Esophagus (tissue), 2 donors: ENCODE results near the gene G3BP2. TPM values are rescaled to one million over a fixed set of nuclear protein-coding genes. Genes with fewer than 3 reads are reported as not detected.
"Not testable (repeated sequence)": the region's sequence is repeated elsewhere in the genome, so short reads cannot be mapped to it uniquely, and the experiment has no call there.

ENCODE experiments used
- H3K27ac ChIP-seq, 2 donors: one replicate each; pipeline ENCODE4 v1.5.1; 2013; ENCODE audit warnings: low read depth in 2 of 2, mild to moderate bottlenecking in 2 of 2, inconsistent platforms in 1 of 2, low read length in 1 of 2, moderate library complexity in 1 of 2
- H3K27me3 ChIP-seq, 2 donors: one replicate each; pipeline ENCODE4 v1.6.1; 2013; ENCODE audit warnings: low read length in 2 of 2, control low read depth in 1 of 2, mild to moderate bottlenecking in 1 of 2; ENCODE audit not compliant: insufficient read depth in 2 of 2, control insufficient read depth in 1 of 2
- H3K36me3 ChIP-seq, 2 donors: one replicate each; pipeline ENCODE4 v1.6.1; 2013; ENCODE audit warnings: low read length in 1 of 2; ENCODE audit not compliant: control insufficient read depth in 2 of 2, insufficient read depth in 2 of 2
- H3K4me1 ChIP-seq, 2 donors: one replicate each; pipeline ENCODE4 v1.6.1; 2013; ENCODE audit warnings: low read length in 1 of 2; ENCODE audit not compliant: control insufficient read depth in 2 of 2, insufficient read depth in 2 of 2
- H3K4me3 ChIP-seq, 2 donors: one replicate each; pipeline ENCODE4 v1.5.1; 2013; ENCODE audit warnings: low read length in 2 of 2, mild to moderate bottlenecking in 2 of 2, low read depth in 1 of 2, moderate library complexity in 1 of 2
- H3K9me3 ChIP-seq, 2 donors: one replicate each; pipeline ENCODE4 v1.6.1; 2013; ENCODE audit warnings: mild to moderate bottlenecking in 2 of 2, low read depth in 1 of 2, low read length in 1 of 2, moderate library complexity in 1 of 2; ENCODE audit not compliant: control insufficient read depth in 2 of 2, insufficient read depth in 1 of 2
- WGBS, 2 donors: extraction: QIAGEN DNeasy Blood & Tissue Kit; methylation state at CpG; one replicate each; pipeline ENCODE4 v1.1.7; 2013; 5-methylcytosine and 5-hydroxymethylcytosine counted together
- polyA plus RNA-seq, 2 donors: library from polyadenylated mRNA; stranded (reverse); fragments of 200-250 nt; gene quantifications; one replicate each; pipeline ENCODE4 v1.2.3, GENCODE V29; 2013
- donor health status: healthy with polysubstance abuse.
- donor health status: Bipolar disorder and iron deficiency.

The G3BP2 gene
- polyA plus RNA-seq, result 10 to 100 TPM in 1 of 2 donors, 1 to 10 TPM in 1; 8.4 to 28.2 TPM

- 0 to 1% methylated on average over 80 to 83 of the region's 83 CpGs for WGBS, 2 donors
- Histone ChIP-seq H3K9me3 (no peaks in the 10 kb centered on the region), H3K27ac (peak within 1 kb of the TSS; percentile 90 to 98), H3K27me3 (no peaks in the 10 kb centered on the region), H3K4me1 (no peaks in the 10 kb centered on the region), H3K4me3 (peak within 1 kb of the TSS; percentile 86 to 95), H3K36me3 (no peaks in the 10 kb centered on the region)
Measured at GRCh38 chr4:75673027-75673958, at the start of gene G3BP2. Gene G3BP2 (minus strand): TSS chr4:75673411. CDS start chr4:75662025, 11,386 bp downstream.

- Histone ChIP-seq H3K4me3 (no peak overlapping the region), H3K27me3 (no peaks in the 10 kb centered on the region), H3K4me1 (peaks cover 0 to 3% of the 10 kb centered on the region in 2 donors), H3K27ac (no peak overlapping the region), H3K36me3 (no peaks in the 10 kb centered on the region), H3K9me3 (no peaks in the 10 kb centered on the region)
- 48 to 57% methylated on average over 3 of the region's 3 CpGs for WGBS, 2 donors
Measured at GRCh38 chr4:75722417-75722816, 49.2 kb upstream of the G3BP2 start.

- Histone ChIP-seq H3K27ac (no peak overlapping the region), H3K4me3 (no peak overlapping the region), H3K27me3 (no peaks in the 10 kb centered on the region), H3K9me3 (no peaks in the 10 kb centered on the region), H3K36me3 (no peaks in the 10 kb centered on the region), H3K4me1 (peaks cover 0 to 3% of the 10 kb centered on the region in 2 donors)
- WGBS, 2 donors, result 88 to 89% methylated on average over 2 of the region's 2 CpGs
Measured at GRCh38 chr4:75718529-75718928, 45.3 kb upstream of the G3BP2 start.

GRCh38 chr4:75717408-75717807, 44.2 kb upstream of the G3BP2 start:
- WGBS, 2 donors, result 57 to 76% methylated on average over 1 of the region's 1 CpG
- no peak overlapping the region for H3K4me3 ChIP-seq
- no peaks in the 10 kb centered on the region for H3K4me1 ChIP-seq
- no peaks in the 10 kb centered on the region for H3K27me3 ChIP-seq
- H3K27ac ChIP-seq, result peak overlapping the region; percentile 31 to 61
- H3K9me3 ChIP-seq, result no peaks in the 10 kb centered on the region
- H3K36me3 ChIP-seq, result no peaks in the 10 kb centered on the region

GRCh38 chr4:75716054-75716453, 42.8 kb upstream of the G3BP2 start:
- not testable (repeated sequence) for H3K36me3 ChIP-seq, H3K27me3 ChIP-seq, H3K27ac ChIP-seq, H3K9me3 ChIP-seq, H3K4me3 ChIP-seq, H3K4me1 ChIP-seq
- WGBS, 2 donors, result 72 to 93% methylated on average over 3 of the region's 3 CpGs

- no peaks in the 10 kb centered on the region for H3K27me3 ChIP-seq
- H3K36me3 ChIP-seq, result no peaks in the 10 kb centered on the region
- 43 to 49% methylated on average over 4 of the region's 4 CpGs for WGBS, 2 donors
- no peak overlapping the region for H3K4me3 ChIP-seq
- no peaks in the 10 kb centered on the region for H3K9me3 ChIP-seq
- H3K4me1 ChIP-seq, result no peaks in the 10 kb centered on the region
- no peak overlapping the region for H3K27ac ChIP-seq
Measured at GRCh38 chr4:75715105-75715799, 42.0 kb upstream of the G3BP2 start.

GRCh38 chr4:75714704-75715103, 41.5 kb upstream of the G3BP2 start:
- H3K27ac ChIP-seq, result no peak overlapping the region

GRCh38 chr4:75714011-75714410, 40.8 kb upstream of the G3BP2 start:
- WGBS, 2 donors, result 95 to 97% methylated on average over 4 of the region's 4 CpGs
- H3K27ac ChIP-seq, result no peak overlapping the region

More at GRCh38 chr4:75714704-75715103, 41.5 kb upstream of the G3BP2 start:
- WGBS, 2 donors, result 34 to 38% methylated on average over 1 of the region's 1 CpG
- no peaks in the 10 kb centered on the region for H3K27me3 ChIP-seq
- H3K4me3 ChIP-seq, result no peak overlapping the region
- H3K36me3 ChIP-seq, result no peaks in the 10 kb centered on the region
- no peaks in the 10 kb centered on the region for H3K4me1 ChIP-seq
- no peaks in the 10 kb centered on the region for H3K9me3 ChIP-seq

GRCh38 chr4:75710246-75710645, 37.0 kb upstream of the G3BP2 start:
- Histone ChIP-seq H3K9me3 (no peaks in the 10 kb centered on the region), H3K36me3 (no peaks in the 10 kb centered on the region), H3K4me3 (no peak overlapping the region), H3K27me3 (no peaks in the 10 kb centered on the region), H3K4me1 (no peaks in the 10 kb centered on the region), H3K27ac (no peak overlapping the region)
- WGBS, 2 donors, result 79% methylated on average over 4 of the region's 4 CpGs

More at GRCh38 chr4:75714011-75714410, 40.8 kb upstream of the G3BP2 start:
- Histone ChIP-seq H3K36me3 (no peaks in the 10 kb centered on the region), H3K4me3 (no peak overlapping the region), H3K9me3 (no peaks in the 10 kb centered on the region), H3K27me3 (no peaks in the 10 kb centered on the region), H3K4me1 (no peaks in the 10 kb centered on the region)
